GM19395 (cell line): Measurements from ENCODE around the gene PHETA2.
"Not testable (repeated sequence)": the region's sequence is repeated elsewhere in the genome, so short reads cannot be mapped to it uniquely, and the experiment has no call there.

Experiments used
- ATAC-seq: cut with Tn5 transposase; IDR thresholded peaks from one replicate; pipeline ENCODE4 v1.9.1; 2021; ENCODE audit warnings: mild to moderate bottlenecking, moderate library complexity; ENCODE audit not compliant: unreplicated experiment

PHETA2 gene

DNA sequence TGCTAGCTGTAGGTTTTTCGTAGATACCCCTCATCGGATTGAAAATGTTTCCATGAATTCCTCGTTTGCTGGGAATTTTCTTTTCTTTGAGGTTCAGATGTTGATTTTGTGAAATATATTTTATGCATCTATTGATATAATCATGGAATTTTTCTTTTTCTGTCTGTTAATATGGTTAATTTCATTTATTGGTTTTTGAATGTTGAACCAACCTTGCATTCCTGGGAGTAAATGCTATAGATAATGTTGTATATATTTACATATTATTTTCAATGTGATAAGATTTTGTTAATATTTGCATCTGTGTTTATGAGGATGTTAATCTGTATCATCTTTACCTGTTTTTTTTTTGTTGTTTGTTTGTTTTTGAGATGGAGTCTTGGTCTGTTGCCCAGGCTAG lies 27.2 kb downstream of the PHETA2 start:
- ATAC-seq: no peak

DNA sequence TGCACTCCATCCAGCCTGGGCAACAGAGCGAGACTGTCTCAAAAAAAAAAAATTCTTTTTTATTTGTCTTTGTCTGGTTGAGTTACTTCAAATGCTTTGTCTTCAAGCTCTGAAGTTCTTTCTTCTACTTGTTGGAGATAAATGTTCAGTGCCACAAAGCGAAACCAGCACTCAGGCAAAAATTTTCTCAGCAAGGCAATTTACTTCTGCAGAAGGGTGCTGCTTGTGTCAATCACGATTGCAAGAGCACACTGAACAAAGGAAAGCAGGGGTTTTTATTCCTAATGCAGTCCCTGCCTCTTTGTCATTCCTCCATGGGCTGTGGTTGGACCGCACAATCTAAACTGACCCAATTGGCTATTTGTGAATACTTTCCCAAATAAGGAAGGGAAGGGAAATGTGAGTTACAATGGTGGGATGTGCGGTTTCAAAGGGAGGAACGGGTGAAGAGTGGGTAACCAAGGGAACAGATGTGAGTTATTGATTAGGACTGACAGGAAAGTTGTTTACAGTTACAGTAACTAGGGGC lies 30.3 kb downstream of the PHETA2 start:
- not testable (repeated sequence) for ATAC-seq

DNA sequence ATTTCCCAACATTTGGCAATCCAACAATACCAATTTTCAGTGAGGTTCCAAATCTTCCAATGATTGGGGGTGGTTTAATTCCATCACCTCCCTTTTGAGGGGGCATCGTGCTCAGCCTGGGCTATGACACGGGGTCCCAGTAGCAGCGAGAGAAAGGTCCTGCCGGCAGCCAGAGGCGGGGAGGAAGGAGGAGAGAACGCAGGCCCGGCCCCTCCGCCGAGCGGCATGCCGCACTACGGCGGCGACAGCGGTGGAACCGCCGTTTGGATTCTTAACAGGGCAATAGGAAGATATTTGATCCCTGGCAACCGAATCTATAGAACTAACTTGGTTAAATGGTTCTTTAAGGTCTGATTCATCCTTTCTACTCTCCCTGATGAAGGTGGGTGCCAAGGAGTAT lies 34.8 kb downstream of the PHETA2 start:
- no peak for ATAC-seq

DNA sequence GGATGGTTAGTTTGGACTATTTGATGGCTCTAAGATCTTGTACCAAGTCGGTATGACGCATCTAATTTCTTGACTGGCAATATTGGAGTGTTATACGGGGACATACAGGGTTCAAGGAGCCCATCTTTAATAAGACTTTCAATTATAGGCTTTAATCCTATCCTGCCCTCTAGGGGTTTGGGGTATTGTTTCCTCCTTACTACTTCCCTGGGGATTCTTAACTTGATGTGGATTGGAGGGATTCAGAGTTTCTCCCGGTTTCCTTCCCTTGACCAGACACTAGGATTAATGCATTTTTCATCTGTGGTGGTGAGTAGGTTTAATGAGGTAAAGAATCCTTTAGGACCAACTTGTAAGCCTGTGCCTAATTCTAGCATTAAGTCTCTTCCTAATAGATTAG lies 37.8 kb downstream of the PHETA2 start:
- no peak for ATAC-seq

DNA sequence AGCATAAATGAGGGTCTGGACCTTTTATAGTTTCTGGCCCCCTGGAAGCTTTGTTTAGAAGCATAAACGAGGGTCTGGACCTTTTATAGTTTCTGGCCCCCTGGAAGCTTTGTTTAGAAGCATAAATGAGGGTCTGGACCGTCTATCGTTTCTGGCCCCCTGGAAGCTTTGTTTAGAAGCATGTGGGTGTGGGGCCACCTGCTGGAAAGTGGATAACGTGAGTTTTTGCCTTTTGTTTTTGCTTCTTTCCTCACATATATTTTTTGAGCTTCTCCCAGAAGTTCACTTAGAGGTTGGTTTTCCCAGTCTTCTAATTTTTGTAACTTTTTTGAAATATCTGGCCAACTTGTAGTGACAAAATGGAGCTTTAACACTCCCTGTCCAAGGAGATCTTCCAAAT lies 38.7 kb downstream of the PHETA2 start:
- ATAC-seq: not testable (repeated sequence)

DNA sequence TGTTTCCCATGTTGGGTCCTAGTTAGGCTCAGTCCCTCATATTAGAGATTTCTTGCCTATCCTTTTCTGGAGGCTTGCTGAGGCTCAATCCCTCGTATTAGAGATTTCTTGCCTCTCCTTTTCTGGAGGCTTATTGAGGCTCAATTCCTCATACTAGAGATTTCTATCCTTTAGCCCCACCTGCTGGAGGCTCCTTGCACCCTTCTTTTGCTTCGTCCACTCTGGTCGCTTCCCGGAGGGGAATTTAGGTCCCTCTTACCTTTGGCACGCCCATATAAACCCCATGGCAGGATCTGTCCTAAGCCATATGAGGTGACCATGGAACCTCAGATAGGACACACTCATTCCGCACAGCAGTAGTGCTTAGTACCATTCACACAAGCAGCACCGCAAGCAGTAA lies 40.7 kb downstream of the PHETA2 start:
- no peak for ATAC-seq

DNA sequence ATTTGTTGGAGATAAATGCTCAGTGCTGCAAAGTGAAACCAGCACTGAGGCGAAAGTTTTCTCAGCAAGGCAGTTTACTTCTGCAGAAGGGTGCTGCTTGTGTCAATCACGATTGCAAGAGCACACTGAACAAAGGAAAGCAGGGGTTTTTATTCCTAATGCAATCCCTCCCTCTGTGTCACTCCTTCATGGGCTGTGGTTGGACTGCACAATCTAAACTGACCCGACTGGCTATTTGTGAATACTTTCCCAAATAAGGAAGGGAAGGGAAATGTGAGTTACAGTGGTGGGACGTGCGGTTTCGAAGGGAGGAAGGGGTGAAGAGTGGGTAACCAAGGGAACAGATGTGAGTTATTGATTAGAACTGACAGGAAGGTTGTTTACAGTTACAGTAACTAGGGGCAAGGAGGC lies 41.4 kb downstream of the PHETA2 start:
- not testable (repeated sequence) for ATAC-seq

DNA sequence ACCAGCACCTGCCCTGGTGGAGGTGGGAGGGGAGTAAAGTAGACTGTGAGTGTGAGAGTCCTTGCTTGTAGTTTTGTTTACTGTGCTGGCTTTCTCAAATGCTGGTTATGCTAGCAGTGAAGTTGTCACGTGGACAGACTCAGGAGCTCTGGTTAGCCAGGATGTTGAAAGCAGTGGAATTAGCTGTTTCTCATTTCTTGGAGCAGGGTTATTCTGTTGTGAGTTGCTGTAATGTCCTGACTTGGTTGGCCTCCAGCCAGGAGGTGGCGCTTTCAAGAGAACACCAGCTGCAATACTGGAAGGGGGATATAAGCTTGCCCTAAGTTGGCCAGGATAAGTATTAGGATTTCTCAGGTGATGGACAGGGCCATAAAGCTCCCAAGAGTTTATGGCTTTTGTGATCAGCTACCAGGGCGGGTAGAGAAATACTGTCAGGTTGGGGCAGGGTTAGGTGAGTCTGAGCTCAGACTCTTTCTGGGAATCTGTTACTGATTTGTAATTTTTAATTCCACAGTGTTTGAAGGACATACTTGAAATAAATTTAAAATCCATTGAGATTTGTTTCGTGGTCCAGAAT lies 42.9 kb downstream of the PHETA2 start:
- no peak for ATAC-seq

DNA sequence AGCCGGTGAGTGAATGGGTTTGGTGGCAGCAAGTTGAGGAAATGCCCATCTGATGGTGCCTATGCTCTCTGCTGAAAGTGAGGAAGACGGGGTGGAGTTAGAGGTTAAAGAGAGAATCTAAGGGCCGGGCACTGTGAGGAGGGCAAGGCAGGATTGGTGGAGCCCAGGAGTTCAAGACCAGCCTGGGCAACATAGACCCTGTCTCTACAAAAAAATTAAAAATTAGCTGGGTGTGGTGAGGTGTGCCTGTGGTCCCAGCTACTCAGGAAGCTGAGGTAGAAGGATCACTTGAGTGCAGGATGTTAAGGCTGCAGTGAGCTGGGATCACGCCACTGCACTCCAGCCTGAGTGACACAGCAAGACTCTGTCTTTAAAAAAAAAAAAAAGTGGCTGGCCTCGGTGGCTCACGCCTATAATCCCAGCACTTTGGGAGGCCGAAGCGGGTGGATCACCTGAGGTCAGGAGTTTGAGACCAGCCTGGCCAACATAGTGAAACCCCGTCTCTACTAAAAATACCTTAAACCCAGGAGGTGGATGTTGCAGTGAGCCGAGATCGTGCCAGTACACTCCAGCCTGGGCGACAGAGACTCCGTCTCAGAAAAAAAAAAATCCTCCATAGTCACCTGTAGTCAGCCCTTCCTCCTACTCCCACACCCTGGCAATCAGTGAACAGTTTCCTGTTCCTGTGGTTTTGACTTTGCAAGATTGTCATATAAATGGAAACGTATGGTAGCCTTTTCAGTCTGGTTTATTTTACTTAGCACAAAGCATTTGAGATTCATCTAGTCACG lies 46.4 kb downstream of the PHETA2 start:
- not testable (repeated sequence) for ATAC-seq

DNA sequence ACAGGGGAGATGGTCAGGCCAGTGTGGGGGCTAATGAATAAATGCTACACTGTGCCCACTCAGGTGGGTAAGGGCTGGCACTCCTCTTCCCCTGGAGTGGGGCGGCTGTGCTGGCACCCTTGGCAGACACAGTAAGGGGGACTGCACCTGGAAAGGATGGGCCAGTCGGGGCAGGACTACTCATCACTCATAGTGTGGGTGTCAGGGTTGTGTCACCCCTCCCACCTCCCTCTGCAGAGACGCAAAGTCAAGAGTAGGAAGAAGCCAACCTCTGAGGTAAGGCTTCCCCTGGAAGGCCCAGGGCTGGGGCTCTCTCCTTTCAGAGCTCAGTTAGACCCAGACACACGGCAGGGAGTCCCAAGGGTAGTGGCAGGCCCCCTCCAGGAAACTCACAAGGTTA lies 49.5 kb downstream of the PHETA2 start:
- ATAC-seq: not testable (repeated sequence)

DNA sequence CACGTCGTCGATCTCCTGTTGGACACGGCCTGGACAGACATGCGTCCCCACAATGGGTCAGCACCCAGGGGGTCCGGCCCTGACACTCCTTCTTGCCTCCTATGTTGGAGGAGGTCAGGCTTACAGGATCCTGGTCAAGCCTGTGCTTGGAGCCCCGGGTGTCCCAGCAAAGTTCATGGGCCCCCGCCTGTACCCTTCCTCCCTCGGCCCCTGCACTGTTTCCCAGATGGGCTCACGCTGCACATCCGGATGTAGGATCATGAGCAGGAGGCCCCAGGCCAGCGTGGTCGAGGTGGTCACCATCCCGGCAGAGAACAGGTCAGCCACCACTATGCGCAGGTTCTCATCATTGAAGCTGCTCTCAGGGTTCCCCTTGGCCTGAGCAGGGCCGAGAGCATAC lies 53.6 kb downstream of the PHETA2 start:
- ATAC-seq: no peak

DNA sequence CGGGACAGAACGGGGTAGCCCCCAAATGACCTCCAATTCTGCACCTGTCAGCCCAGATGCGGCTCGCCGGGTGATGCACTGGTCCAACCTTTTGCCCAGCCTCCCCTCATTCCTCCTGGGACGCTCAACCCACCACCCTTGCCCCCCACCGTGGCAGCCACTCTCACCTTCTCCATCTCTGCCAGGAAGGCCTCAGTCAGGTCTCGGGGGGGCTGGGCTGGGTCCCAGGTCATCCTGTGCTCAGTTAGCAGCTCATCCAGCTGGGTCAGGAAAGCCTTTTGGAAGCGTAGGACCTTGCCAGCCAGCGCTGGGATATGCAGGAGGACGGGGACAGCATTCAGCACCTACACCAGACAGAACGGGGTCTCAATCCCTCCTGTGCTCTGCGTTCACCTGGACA lies 54.0 kb downstream of the PHETA2 start:
- not testable (repeated sequence) for ATAC-seq
